Measurements from ENCODE around the gene PHYH.
"Not testable (repeated sequence)": the region's sequence is repeated elsewhere in the genome, so short reads cannot be mapped to it uniquely, and the experiment has no call there.

The PHYH gene

GRCh38 chr10:13321576-13321975, 21.7 kb upstream of the PHYH start:
- DNase-seq (ENCODE audit: low read depth) = no peak

- no peak for DNase-seq (ENCODE audit: low read depth)
These were observed 19.3 kb upstream of the PHYH start for GRCh38 chr10:13319166-13319565.

- no peak for DNase-seq (ENCODE audit: low read depth)
These were observed 17.6 kb upstream of the PHYH start for GRCh38 chr10:13317474-13317873.

- no peak for DNase-seq (ENCODE audit: low read depth)
These were observed 16.9 kb upstream of the PHYH start for GRCh38 chr10:13316635-13317311.

- DNase-seq (ENCODE audit: low read depth) = no peak
These were observed 15.5 kb upstream of the PHYH start for GRCh38 chr10:13315361-13315760.

- DNase-seq (ENCODE audit: low read depth) = no peak
These were observed 11.3 kb upstream of the PHYH start for GRCh38 chr10:13311177-13311575.

GRCh38 chr10:13310518-13311176, 10.8 kb upstream of the PHYH start:
- DNase-seq (ENCODE audit: low read depth) = no peak

GRCh38 chr10:13309792-13310191, 9.9 kb upstream of the PHYH start:
- DNase-seq (ENCODE audit: low read depth) = no peak

GRCh38 chr10:13308096-13308495, 8.2 kb upstream of the PHYH start:
- DNase-seq (ENCODE audit: low read depth) = no peak

- DNase-seq (ENCODE audit: low read depth) = no peak
These were observed 6.2 kb upstream of the PHYH start for GRCh38 chr10:13306103-13306502.

GRCh38 chr10:13302821-13303555, 3.1 kb upstream of the PHYH start:
- no peak for DNase-seq (ENCODE audit: low read depth)

GRCh38 chr10:13298748-13299436, 972 bp downstream of the PHYH start:
- no peak for DNase-seq (ENCODE audit: low read depth)

GRCh38 chr10:13296476-13296875, 3.4 kb downstream of the PHYH start:
- DNase-seq (ENCODE audit: low read depth) = no peak

GRCh38 chr10:13294784-13295183, 5.1 kb downstream of the PHYH start:
- DNase-seq (ENCODE audit: low read depth) = no peak

- no peak for DNase-seq (ENCODE audit: low read depth)
These were observed 7.8 kb downstream of the PHYH start for GRCh38 chr10:13291821-13292773.

GRCh38 chr10:13291061-13291460, 8.8 kb downstream of the PHYH start:
- no peak for DNase-seq (ENCODE audit: low read depth)

GRCh38 chr10:13284050-13284449, 15.8 kb downstream of the PHYH start:
- no peak for DNase-seq (ENCODE audit: low read depth)

- not testable (repeated sequence) for DNase-seq (ENCODE audit: low read depth)
These were observed 17.5 kb downstream of the PHYH start for GRCh38 chr10:13282348-13282747.

- peak; percentile 45 for DNase-seq (ENCODE audit: low read depth)
These were observed 23.0 kb downstream of the PHYH start for GRCh38 chr10:13276749-13277365.

GRCh38 chr10:13276146-13276545, 23.7 kb downstream of the PHYH start:
- DNase-seq (ENCODE audit: low read depth) = not testable (repeated sequence)

GRCh38 chr10:13272164-13272571, 27.7 kb downstream of the PHYH start:
- DNase-seq (ENCODE audit: low read depth) = peak; percentile 12

All from iris pigment epithelial cell (primary cell).